HK-2 (cell line): ENCODE results near the gene LPIN2.
"Not testable (repeated sequence)": the region's sequence is repeated elsewhere in the genome, so short reads cannot be mapped to it uniquely, and the experiment has no call there.

Experiments used
- DNase-seq: peaks from one replicate; pipeline ENCODE4 v3.0.0-alpha.2; 2018; ENCODE audit not compliant: unreplicated experiment

Gene LPIN2

GRCh38 chr18:3013024-3013804 lies at the start of gene LPIN2:
TSS of gene LPIN2 (minus strand) at chr18:3013144. CDS start at chr18:2960840, 52,304 bp downstream.
- DNase-seq = peak; percentile 91

- no peak for DNase-seq
Measured at GRCh38 chr18:3061581-3062312, 48.8 kb upstream of the LPIN2 start.

GRCh38 chr18:3060667-3061580 lies 48.0 kb upstream of the LPIN2 start:
- no peak for DNase-seq

- DNase-seq = no peak
Measured at GRCh38 chr18:3059272-3059671, 46.3 kb upstream of the LPIN2 start.

GRCh38 chr18:3058328-3059191 lies 45.6 kb upstream of the LPIN2 start:
- no peak for DNase-seq

- DNase-seq = no peak
Measured at GRCh38 chr18:3057526-3057925, 44.6 kb upstream of the LPIN2 start.

- DNase-seq = no peak
Measured at GRCh38 chr18:3056311-3056710, 43.4 kb upstream of the LPIN2 start.

- DNase-seq = no peak
Measured at GRCh38 chr18:3055816-3056215, 42.9 kb upstream of the LPIN2 start.

GRCh38 chr18:3055186-3055728 lies 42.3 kb upstream of the LPIN2 start:
- no peak for DNase-seq

GRCh38 chr18:3054780-3055179 lies 41.8 kb upstream of the LPIN2 start:
- DNase-seq = no peak

- no peak for DNase-seq
Measured at GRCh38 chr18:3054214-3054613, 41.3 kb upstream of the LPIN2 start.

- DNase-seq = no peak
Measured at GRCh38 chr18:3053081-3053480, 40.1 kb upstream of the LPIN2 start.

GRCh38 chr18:3052411-3052758 lies 39.4 kb upstream of the LPIN2 start:
- DNase-seq = no peak

GRCh38 chr18:3051718-3052410 lies 38.9 kb upstream of the LPIN2 start:
- no peak for DNase-seq

- not testable (repeated sequence) for DNase-seq
Measured at GRCh38 chr18:3049897-3050454, 37.0 kb upstream of the LPIN2 start.

- DNase-seq = no peak
Measured at GRCh38 chr18:3048820-3049349, 35.9 kb upstream of the LPIN2 start.

GRCh38 chr18:3048121-3048520 lies 35.2 kb upstream of the LPIN2 start:
- DNase-seq = no peak

GRCh38 chr18:3046216-3046808 lies 33.4 kb upstream of the LPIN2 start:
- no peak for DNase-seq

GRCh38 chr18:3044931-3045698 lies 32.2 kb upstream of the LPIN2 start:
- DNase-seq = no peak
